Measurements from ENCODE around the gene KCNMB3. TPM values are rescaled to one million over a fixed set of nuclear protein-coding genes. Genes with fewer than 3 reads are reported as not detected.

Gene KCNMB3
- total and polyA plus RNA-seq, 2 of the 13 experiments (the other 11 are each of a cell fraction or from before 2014, with no cell fraction given) = 4.3 to 7.1 TPM

GRCh38 chr3:179260949-179261765, 10.2 kb upstream of the KCNMB3 start (continued):
- TF ChIP-seq ZNF775 (CRISPR knock-in tag; IDR thresholded peaks at IDR 0.05; ENCODE audit: borderline replicate concordance) (no peak), ZEB1 (IDR thresholded peaks at IDR 0.05; ENCODE audit: insufficient replicate concordance, low read depth) (no peak), ZBTB1 (CRISPR knock-in tag; IDR thresholded peaks at IDR 0.05; ENCODE audit: borderline replicate concordance) (no peak), HNF4A (CRISPR knock-in tag; IDR thresholded peaks at IDR 0.05) (no peak), AGO2 (optimal IDR thresholded peaks at IDR 0.05; ENCODE audit: low read depth, low read length) (peak; percentile 49), DZIP1 (CRISPR knock-in tag; IDR thresholded peaks at IDR 0.05) (no peak; the same call in 1 of the 2 replicates), ZSCAN20 (CRISPR knock-in tag; IDR thresholded peaks at IDR 0.05; ENCODE audit: borderline replicate concordance) (peak; percentile 69; the same call in 1 of the 2 replicates), CCDC6 (CRISPR knock-in tag; IDR thresholded peaks at IDR 0.05) (peak; percentile 69; the same call in 1 of the 2 replicates), PRDM15 (CRISPR knock-in tag; IDR thresholded peaks at IDR 0.05) (no peak), NFE2L1 (CRISPR knock-in tag; IDR thresholded peaks at IDR 0.05; ENCODE audit: borderline replicate concordance) (no peak), MAFK (conservative IDR thresholded peaks at IDR 0.05 in 1 of 2, IDR thresholded peaks at IDR 0.05 in 1 of 2; ENCODE audit: low read length in 2 of 2) (no peak), ZNF709 (CRISPR knock-in tag; IDR thresholded peaks at IDR 0.05) (peak; percentile 78; the same call in 1 of the 2 replicates), KDM6A (CRISPR knock-in tag; IDR thresholded peaks at IDR 0.05; ENCODE audit: low read depth) (no peak), XBP1 (CRISPR knock-in tag; IDR thresholded peaks at IDR 0.05) (no peak), JDP2 (CRISPR knock-in tag; IDR thresholded peaks at IDR 0.05; ENCODE audit: borderline replicate concordance) (no peak), ARID3A (IDR thresholded peaks at IDR 0.05; ENCODE audit: low read depth, low read length) (no peak), SCMH1 (CRISPR knock-in tag; IDR thresholded peaks at IDR 0.05; ENCODE audit: borderline replicate concordance) (no peak), WIZ (CRISPR knock-in tag; IDR thresholded peaks at IDR 0.05) (no peak), GLMP (CRISPR knock-in tag; IDR thresholded peaks at IDR 0.05; ENCODE audit: borderline replicate concordance) (no peak)

Measured in HepG2 (cell line).